GM18505 (cell line): ENCODE data around the gene SLC26A9.

Experiments used
- ATAC-seq: cut with Tn5 transposase; IDR thresholded peaks from one replicate; pipeline ENCODE4 v1.9.1; 2021; ENCODE audit not compliant: unreplicated experiment
- POLR2A ChIP-seq: IDR thresholded peaks from 4 replicates; pipeline ENCODE4 v1.6.1; 2011; ENCODE audit warnings: borderline replicate concordance; ENCODE audit not compliant: insufficient read depth, insufficient read length; ENCODE audit errors: extremely low read depth

SLC26A9 gene

DNA sequence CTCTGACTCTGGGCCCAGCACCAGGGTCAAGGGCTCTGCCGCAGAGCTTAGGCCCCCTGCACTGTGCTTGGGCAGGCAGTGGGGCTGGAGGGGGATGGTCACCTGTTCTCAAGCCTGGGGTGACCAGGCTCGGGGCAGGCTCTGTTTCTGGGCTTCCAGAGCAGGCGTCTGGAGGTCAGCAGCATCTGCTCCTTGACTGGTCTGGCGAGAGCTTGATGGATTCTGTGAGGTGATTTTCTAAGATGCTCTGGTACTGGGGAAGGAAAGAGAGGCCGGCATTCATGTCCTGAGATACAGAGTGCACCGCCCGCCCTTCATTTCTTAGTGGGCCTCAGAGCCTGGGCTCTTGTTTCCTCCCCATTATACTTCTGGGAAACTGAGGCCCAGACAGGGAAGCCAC is 35.4 kb upstream of the SLC26A9 start:
- no peak for TF ChIP-seq POLR2A
- no peak for ATAC-seq

DNA sequence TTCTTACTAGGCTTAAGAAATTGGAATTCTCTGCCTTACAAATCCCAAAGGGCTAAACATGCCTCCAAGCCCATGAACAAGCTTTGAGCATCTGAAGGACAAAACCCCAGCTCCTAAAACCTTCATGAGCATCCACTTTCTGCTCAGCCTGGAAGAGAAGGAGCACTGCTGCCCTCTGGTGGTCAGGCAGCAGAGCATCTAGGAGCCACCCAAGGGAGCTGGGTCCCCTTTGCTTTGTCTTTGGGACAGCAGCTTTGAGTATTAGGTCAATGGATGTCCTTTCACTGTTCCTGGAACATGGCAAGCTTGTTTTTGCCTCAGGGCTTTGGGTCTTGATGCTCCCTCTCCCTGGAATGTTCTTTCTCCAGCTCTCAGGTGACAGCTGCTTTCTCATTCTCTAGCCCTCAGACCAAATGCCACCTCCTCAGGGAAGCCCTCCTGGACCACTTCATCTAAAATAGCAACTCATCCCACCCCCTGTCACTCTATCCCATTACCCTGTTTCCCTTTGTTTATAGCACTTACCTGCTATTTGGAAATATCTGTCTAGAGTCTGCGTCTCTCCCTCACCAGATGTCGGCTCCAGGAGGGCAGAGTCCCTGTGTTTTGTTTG is 34.3 kb upstream of the SLC26A9 start:
- no peak for TF ChIP-seq POLR2A
- no peak for ATAC-seq

DNA sequence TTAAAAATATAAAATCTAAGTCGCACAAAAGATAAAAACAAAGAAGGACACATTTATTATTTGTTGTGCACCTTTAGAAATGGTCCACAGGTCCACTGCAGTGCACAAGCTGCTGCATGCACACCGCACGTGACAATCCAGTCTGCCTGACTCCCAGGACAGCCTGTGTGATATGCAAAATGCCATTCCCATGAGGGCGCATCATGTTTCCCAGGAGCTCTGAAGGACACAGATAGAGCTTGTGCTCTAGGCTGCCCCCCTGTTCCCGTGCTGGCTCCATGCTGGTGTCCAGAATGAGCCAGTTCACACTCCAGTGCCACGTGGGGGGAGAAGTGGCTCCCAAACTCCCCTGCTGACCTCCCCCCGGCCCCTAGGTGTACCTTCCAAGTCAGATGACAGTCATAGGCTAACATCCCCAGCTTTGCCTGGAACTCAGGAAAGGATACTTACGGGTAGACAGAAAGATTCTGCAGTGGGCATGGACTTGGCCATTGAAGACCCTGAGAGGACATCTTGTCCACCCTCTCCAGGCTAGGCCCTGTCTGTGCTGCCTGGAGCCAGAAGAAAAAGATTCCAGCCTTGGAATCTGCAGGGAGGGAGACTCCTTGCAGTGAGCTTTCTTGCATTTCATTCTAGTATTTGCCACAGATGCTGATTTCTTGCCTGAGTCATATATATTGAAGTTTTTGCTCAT is 33.6 kb upstream of the SLC26A9 start:
- ATAC-seq, result no peak
- TF ChIP-seq POLR2A, result no peak

DNA sequence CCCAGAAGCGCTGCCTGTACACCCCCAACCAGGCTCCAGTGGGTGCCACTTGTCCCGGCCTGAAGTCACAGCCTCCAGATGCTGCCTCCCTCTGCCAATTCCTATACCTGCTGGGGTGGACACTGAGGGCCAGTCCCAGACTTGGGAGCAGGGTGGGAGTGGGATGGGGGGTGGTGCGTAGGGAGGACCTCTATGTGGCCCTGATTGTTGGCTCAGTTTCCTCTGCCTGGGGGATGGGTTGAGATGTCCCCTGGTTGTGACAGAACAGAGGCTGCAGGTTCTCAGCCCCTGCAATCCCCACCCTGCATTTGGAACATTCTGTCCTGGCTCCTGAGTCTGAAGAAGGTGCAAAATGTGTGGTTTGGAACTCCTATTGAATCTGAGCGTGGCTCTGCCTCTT is 32.8 kb upstream of the SLC26A9 start:
- no peak for TF ChIP-seq POLR2A
- no peak for ATAC-seq

- TF ChIP-seq POLR2A, result no peak
- ATAC-seq, result no peak
Measured at GRCh38 chr1:205975387-205975998, 32.2 kb upstream of the SLC26A9 start.

- no peak for ATAC-seq
Measured at GRCh38 chr1:205974712-205975111, 31.5 kb upstream of the SLC26A9 start.

GRCh38 chr1:205973377-205974232 is 30.3 kb upstream of the SLC26A9 start:
- no peak for ATAC-seq
- TF ChIP-seq POLR2A, result no peak

More at GRCh38 chr1:205974712-205975111, 31.5 kb upstream of the SLC26A9 start:
- TF ChIP-seq POLR2A, result no peak

GRCh38 chr1:205972491-205973168 is 29.4 kb upstream of the SLC26A9 start:
- no peak for ATAC-seq
- no peak for TF ChIP-seq POLR2A

DNA sequence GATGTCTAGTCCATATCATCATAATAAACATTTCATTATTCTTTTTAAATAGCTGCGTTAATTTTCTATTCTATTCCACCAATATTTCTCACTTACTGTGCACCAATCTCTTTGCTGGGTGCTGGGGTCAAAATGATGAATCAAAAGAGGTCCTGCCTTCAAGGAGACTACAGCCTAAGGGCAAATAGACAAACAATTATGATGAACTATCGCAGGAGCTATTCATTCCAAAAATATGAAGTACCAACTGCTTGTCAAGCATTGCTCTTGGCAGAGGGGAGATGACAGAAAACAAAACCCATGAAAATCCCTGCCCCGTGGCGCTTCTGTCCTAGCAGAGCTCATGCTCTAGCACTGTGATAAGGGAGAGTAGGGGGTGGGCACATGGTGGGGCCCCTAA is 28.8 kb upstream of the SLC26A9 start:
- no peak for TF ChIP-seq POLR2A
- no peak for ATAC-seq

- TF ChIP-seq POLR2A, result no peak
- no peak for ATAC-seq
Measured at GRCh38 chr1:205971082-205971481, 27.8 kb upstream of the SLC26A9 start.

DNA sequence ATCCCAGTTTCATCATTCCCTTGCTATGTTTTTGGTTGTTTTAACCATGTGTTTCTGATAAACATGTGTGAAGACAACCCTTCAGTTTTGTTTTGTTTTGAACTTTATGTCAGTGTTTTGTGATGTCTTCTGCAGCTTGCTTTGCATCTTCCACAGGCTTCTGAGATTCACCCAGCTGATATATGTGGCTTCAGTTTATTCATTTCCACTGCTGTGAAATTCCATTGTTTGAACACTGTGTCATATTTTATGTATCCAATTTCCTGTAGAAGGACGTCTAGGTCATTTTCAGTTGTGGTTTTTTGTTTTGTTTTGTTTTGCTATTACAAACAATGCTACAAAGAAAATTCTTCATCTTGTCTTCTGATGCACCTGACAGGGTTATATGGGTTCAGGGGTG is 27.2 kb upstream of the SLC26A9 start:
- no peak for ATAC-seq
- no peak for TF ChIP-seq POLR2A

DNA sequence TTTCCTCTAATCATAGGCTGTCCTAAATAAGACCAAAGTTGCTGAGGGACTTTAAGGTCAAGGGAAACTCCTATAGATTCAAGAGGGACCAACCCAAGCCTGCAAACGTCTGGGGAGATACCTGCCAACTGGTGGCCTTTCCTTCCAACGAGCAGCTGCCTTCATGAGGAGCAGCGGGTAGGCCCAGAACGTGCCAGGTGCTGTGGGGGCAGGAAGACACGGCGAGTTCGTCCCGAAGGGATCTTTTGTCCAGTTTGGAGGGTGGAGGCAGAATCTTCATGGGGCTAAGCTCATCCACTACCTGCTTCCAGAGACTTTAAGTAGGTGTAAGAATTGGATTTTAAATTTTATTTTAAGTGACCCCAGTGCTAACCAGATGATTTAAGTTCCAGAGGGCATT is 26.0 kb upstream of the SLC26A9 start:
- ATAC-seq, result no peak
- TF ChIP-seq POLR2A, result no peak
